GM12878 (cell line): Measurements from ENCODE around the gene TNFSF9. TPM values are rescaled to one million over a fixed set of nuclear protein-coding genes. Genes with fewer than 3 reads are reported as not detected.
A peak's percentile ranks its signal among the peaks of the same experiment; 100 is the strongest.

Source experiments
- BACH1 ChIP-seq: fragments of 450-650 bp; IDR thresholded peaks from 2 replicates; pipeline ENCODE4 v1.6.1; 2017; ENCODE audit warnings: mild to moderate bottlenecking, borderline replicate concordance
- CBX3 ChIP-seq: fragments of 200-600 bp; sonication (generic); IDR thresholded peaks from 2 replicates; pipeline ENCODE4 v1.6.1; 2016; ENCODE audit warnings: low read depth, borderline replicate concordance
- ETV6 ChIP-seq, 2 experiments: fragments of 450-650 bp in 1 of 2; IDR thresholded peaks in 1 of 2; conservative IDR thresholded peaks in 1 of 2; 2 replicates each; pipeline ENCODE4 v1.6.1; 2014; ENCODE audit warnings: antibody characterized with exemption in 1 of 2, borderline replicate concordance in 1 of 2, low read depth in 1 of 2, mild to moderate bottlenecking in 1 of 2, moderate library complexity in 1 of 2
- GABPA ChIP-seq: IDR thresholded peaks from 2 replicates; pipeline ENCODE4 v1.6.1; 2014; ENCODE audit warnings: antibody characterized with exemption, low read depth, mild to moderate bottlenecking, inconsistent platforms
- HDGF ChIP-seq: fragments of 450-650 bp; IDR thresholded peaks from 2 replicates; pipeline ENCODE4 v1.6.1; 2016; ENCODE audit warnings: antibody characterized with exemption
- IRF3 ChIP-seq: fragments of 450-650 bp; IDR thresholded peaks from 2 replicates; pipeline ENCODE4 v1.6.1; 2014; ENCODE audit warnings: mild to moderate bottlenecking
- MEF2B ChIP-seq: fragments of 450-650 bp; IDR thresholded peaks from 2 replicates; pipeline ENCODE4 v1.6.1; 2018; ENCODE audit warnings: mild to moderate bottlenecking, moderate library complexity; ENCODE audit not compliant: partially characterized antibody, poor library complexity, severe bottlenecking
- MTA2 ChIP-seq: fragments of 450-650 bp; IDR thresholded peaks from 2 replicates; pipeline ENCODE4 v1.6.1; 2016; ENCODE audit warnings: low read depth, mild to moderate bottlenecking, moderate library complexity
- MTA3 ChIP-seq: IDR thresholded peaks from 2 replicates; pipeline ENCODE4 v1.6.1; 2012; ENCODE audit warnings: low read length, inconsistent platforms, borderline replicate concordance
- NFIC ChIP-seq: IDR thresholded peaks from 2 replicates; pipeline ENCODE4 v1.6.1; 2012; ENCODE audit warnings: low read depth, mild to moderate bottlenecking, inconsistent platforms, low read length, moderate library complexity
- NR2C2 ChIP-seq: IDR thresholded peaks from 2 replicates; pipeline ENCODE4 v1.6.1; 2011; ENCODE audit warnings: borderline replicate concordance, low read depth; ENCODE audit not compliant: control insufficient read depth, insufficient read length
- NRF1 ChIP-seq: conservative IDR thresholded peaks from 2 replicates; pipeline ENCODE4 v1.6.1; 2011; ENCODE audit warnings: mild to moderate bottlenecking, low read depth, low read length, improper control_type of control experiment
- PML ChIP-seq: IDR thresholded peaks from 2 replicates; pipeline ENCODE4 v1.6.1; 2012; ENCODE audit warnings: low read length, inconsistent platforms
- POLR2AphosphoS2 ChIP-seq: IDR thresholded peaks from 2 replicates; pipeline ENCODE4 v1.6.1; 2011; ENCODE audit warnings: low read depth, mild to moderate bottlenecking, low read length, improper control_type of control experiment, moderate library complexity
- RBBP5 ChIP-seq: fragments of 200-600 bp; sonication (generic); conservative IDR thresholded peaks from 2 replicates; pipeline ENCODE4 v1.6.1; 2016
- SIN3A ChIP-seq: IDR thresholded peaks from 2 replicates; pipeline ENCODE4 v1.6.1; 2012; ENCODE audit warnings: low read depth, low read length, improper control_type of control experiment
- SP1 ChIP-seq: IDR thresholded peaks from one replicate; pipeline ENCODE4 v1.6.1; 2011; ENCODE audit warnings: low read depth, low read length
- SREBF2 ChIP-seq: IDR thresholded peaks from 2 replicates; pipeline ENCODE4 v1.6.1; 2012; ENCODE audit warnings: mild to moderate bottlenecking, low read length
- STAT1 ChIP-seq: fragments of 450-650 bp; conservative IDR thresholded peaks from 2 replicates; pipeline ENCODE4 v1.6.1; 2014; ENCODE audit warnings: antibody characterized with exemption, mild to moderate bottlenecking
- SUPT20H ChIP-seq: IDR thresholded peaks from 2 replicates; pipeline ENCODE4 v1.6.1; 2011; ENCODE audit warnings: low read depth, mild to moderate bottlenecking, low read length, moderate library complexity, borderline replicate concordance; ENCODE audit not compliant: control insufficient read depth
- ZBTB33 ChIP-seq: fragments of 450-650 bp; IDR thresholded peaks from 2 replicates; pipeline ENCODE4 v1.6.1; 2017; ENCODE audit warnings: mild to moderate bottlenecking
- ZNF274 ChIP-seq: IDR thresholded peaks from one replicate; pipeline ENCODE4 v1.8.0; 2011; ENCODE audit not compliant: insufficient read length, insufficient read depth
- ZNF384 ChIP-seq: IDR thresholded peaks from 2 replicates; pipeline ENCODE4 v1.6.1; 2012; ENCODE audit warnings: low read depth, mild to moderate bottlenecking, low read length, improper control_type of control experiment, borderline replicate concordance
- ZNF687 ChIP-seq: fragments of 450-650 bp; IDR thresholded peaks from 2 replicates; pipeline ENCODE4 v1.6.1; 2017; ENCODE audit warnings: mild to moderate bottlenecking, moderate library complexity
- ZZZ3 ChIP-seq: IDR thresholded peaks from 2 replicates; pipeline ENCODE4 v1.6.1; 2011; ENCODE audit warnings: low read depth; ENCODE audit not compliant: control insufficient read depth, insufficient read length
- polyA plus RNA-seq, 11 experiments: library from polyadenylated mRNA; depleted of rRNA in 4 of 11; unstranded in 6 of 11; stranded (reverse) in 5 of 11; fragments of >200 nt; fragmentation: Nextera tagmentation in 4 of 11; fragmentation: Illumina TruSeq in 1 of 11; extraction: Ambion mirVana in 4 of 11; extraction: Trizol in 1 of 11; gene quantifications; 1 replicate in 1 of 11; 2 replicates in 10 of 11; pipeline versions ENCODE4 v1.2.1 to v1.2.3, GENCODE V29; 2011 to 2016; ENCODE audit warnings: inconsistent platforms in 2 of 11, missing spikeins in 2 of 11, low read depth in 1 of 11
- total RNA-seq, 4 experiments: library from RNA; depleted of rRNA in 3 of 4; stranded (reverse); fragments of >200 nt in 3 of 4; fragmentation: Illumina TruSeq in 1 of 4; extraction: Trizol in 1 of 4; gene quantifications; 2 replicates each; pipeline versions ENCODE4 v1.2.1 to v1.2.3, GENCODE V29; 2013 to 2021

Gene TNFSF9
- total and polyA plus RNA-seq, 10 of the 15 experiments (the other 5 are each of a cell fraction or from before 2014, with no cell fraction given): 6.2 to 75.3 (median 22.1) TPM

GRCh38 chr19:6501740-6502648, 28.8 kb upstream of the TNFSF9 start, which contains the start of gene TUBB4A (continued):
- no peak for TF ChIP-seq ETV6 (conservative IDR thresholded peaks at IDR 0.05 in 1 of 2, IDR thresholded peaks at IDR 0.05 in 1 of 2; ENCODE audit: borderline replicate concordance in 1 of 2, low read depth in 1 of 2)
- TF ChIP-seq MTA2: no peak
- no peak for TF ChIP-seq NRF1
- TF ChIP-seq BACH1: 0 out of 2 replicates have a peak, but pooled peaks have one; percentile 19
- no peak for TF ChIP-seq MTA3
- no peak for TF ChIP-seq GABPA
- TF ChIP-seq SP1: no peak
- TF ChIP-seq ZZZ3: no peak
- TF ChIP-seq SREBF2: no peak
- TF ChIP-seq POLR2AphosphoS2: no peak
- TF ChIP-seq ZNF687: no peak
- TF ChIP-seq MEF2B: peak; percentile 16
- TF ChIP-seq ZNF384: no peak
- no peak for TF ChIP-seq NR2C2
- no peak for TF ChIP-seq NFIC
- no peak for TF ChIP-seq SUPT20H
- no peak for TF ChIP-seq HDGF
- no peak for TF ChIP-seq PML
- no peak for TF ChIP-seq ZBTB33
- no peak for TF ChIP-seq STAT1
- no peak for TF ChIP-seq CBX3
- no peak for TF ChIP-seq ZNF274
- no peak for TF ChIP-seq SIN3A
- no peak for TF ChIP-seq IRF3
- TF ChIP-seq RBBP5: no peak
